Stimulated activated CD8-positive, alpha-beta memory T cell treated with anti-CD3 and anti-CD28 coated beads, Interleukin-7, amount 100 ng/mL, for 24 hours (primary cell): ENCODE results near the gene DNM3.

Experiments
- DNase-seq: peaks from one replicate; pipeline ENCODE4 v3.0.0-alpha.2; 2020; ENCODE audit warnings: low read depth

The DNM3 gene

DNA sequence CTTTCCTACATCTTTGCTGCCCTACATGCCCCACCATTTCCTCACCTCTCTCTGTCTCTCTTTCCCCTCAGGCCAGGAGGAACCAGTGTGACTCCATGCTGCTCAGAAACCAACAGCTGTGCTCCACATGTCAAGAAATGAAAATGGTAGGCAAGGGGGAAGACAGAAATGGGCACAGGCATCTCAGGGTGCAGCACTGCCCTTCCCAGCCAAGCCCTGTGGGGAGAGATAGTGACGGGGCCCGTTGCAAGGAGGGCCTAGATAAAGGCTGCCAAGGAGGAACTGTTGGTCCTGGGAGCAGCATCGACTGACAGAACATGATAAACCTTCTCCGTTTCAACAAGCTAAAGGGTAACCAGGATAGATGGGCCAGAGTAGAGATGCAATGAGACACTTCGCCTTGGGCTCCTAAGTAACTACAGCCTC is 615.1 kb downstream of the DNM3 start:
- DNase-seq = no peak

DNA sequence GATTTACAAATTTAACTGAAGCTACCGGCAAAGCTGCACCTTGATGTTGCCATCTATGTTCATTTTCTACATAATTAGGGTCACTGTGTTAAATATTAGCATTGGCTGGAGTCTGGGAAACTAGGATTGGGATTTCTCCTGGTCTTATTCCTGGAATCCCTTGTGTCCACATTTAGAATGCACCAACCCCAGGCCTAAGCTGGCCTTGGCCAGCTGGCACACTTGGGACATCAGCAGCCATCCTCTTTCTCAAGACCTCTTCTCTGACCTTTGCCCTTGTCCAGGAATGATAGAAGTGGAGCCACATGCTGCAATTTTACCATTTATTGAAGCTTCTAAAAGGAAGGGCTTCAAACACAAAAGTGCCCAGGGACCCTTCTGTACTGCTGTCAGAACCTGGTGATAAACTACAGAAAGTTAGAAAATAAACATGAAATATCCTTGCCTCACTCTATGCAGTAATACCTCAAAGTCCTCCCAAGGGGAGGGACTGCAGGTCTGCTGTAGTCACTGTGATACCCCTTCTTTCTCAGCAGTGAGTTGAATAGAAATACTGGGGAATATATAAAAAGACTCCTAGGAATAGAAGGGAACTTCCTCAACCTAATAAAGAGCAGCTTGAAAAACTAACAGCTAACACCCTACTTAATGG is 616.3 kb downstream of the DNM3 start:
- DNase-seq = no peak

DNA sequence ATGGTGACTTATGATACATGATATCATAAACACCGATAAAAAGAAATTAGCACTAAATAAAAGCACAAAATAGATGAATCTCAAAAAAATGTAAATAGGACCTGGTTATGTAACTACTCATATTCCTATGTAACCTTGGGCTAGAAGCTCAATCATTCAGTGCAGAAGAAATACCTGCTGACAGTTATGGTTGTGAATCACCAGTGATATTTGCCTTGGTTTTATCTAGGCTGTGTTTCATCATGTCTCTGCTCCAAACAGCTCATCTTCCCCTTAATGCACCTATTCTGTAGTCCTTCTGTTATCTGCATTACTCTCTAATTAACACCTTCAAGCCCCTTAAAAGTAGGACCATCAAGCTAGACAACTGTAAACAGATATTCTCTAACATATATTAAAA is 618.9 kb downstream of the DNM3 start:
- no peak for DNase-seq

DNA sequence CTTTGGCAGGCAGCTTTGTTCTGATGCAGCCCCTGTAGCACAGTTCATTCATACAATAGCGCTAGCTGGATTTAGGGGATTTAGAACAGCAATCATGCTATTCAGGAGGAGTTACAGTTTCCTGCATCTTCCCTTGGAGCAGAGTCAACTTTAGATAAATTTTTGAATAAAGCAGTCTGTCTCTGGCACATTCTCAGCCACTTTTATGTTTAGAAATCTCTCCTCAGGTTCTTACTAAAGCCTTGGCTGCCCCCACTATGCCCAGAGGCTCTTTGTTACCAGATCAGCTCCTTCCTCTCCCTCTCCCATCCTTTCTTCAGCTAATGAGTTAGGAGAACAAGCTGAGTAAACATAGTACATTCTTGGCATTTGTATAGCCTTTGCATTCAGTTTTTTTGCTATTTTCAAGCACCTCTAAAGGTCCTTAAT is 619.6 kb downstream of the DNM3 start:
- no peak for DNase-seq
